22Rv1 (cell line): ENCODE results near the gene IDI2.

Experiments
- H3K27ac ChIP-seq: fragments of 450-650 bp; 2 replicates; pipeline ENCODE4 v1.5.1; 2017
- ZFX ChIP-seq: fragments of 450-650 bp; IDR thresholded peaks from 2 replicates; pipeline ENCODE4 v1.6.1; 2017; ENCODE audit warnings: antibody characterized with exemption, borderline replicate concordance
- TF ChIP-seq, protein P1 (sequence below): fragments of 450-650 bp; IDR thresholded peaks from 2 replicates; pipeline ENCODE4 v1.5.1; 2017; ENCODE audit warnings: mild to moderate bottlenecking

IDI2 gene

GRCh38 chr10:971150-971542 lies 54.5 kb downstream of the IDI2 start:
- TF ChIP-seq ZFX = no peak
- TF ChIP-seq, protein P1, sequence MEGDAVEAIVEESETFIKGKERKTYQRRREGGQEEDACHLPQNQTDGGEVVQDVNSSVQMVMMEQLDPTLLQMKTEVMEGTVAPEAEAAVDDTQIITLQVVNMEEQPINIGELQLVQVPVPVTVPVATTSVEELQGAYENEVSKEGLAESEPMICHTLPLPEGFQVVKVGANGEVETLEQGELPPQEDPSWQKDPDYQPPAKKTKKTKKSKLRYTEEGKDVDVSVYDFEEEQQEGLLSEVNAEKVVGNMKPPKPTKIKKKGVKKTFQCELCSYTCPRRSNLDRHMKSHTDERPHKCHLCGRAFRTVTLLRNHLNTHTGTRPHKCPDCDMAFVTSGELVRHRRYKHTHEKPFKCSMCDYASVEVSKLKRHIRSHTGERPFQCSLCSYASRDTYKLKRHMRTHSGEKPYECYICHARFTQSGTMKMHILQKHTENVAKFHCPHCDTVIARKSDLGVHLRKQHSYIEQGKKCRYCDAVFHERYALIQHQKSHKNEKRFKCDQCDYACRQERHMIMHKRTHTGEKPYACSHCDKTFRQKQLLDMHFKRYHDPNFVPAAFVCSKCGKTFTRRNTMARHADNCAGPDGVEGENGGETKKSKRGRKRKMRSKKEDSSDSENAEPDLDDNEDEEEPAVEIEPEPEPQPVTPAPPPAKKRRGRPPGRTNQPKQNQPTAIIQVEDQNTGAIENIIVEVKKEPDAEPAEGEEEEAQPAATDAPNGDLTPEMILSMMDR = no peak

DNA sequence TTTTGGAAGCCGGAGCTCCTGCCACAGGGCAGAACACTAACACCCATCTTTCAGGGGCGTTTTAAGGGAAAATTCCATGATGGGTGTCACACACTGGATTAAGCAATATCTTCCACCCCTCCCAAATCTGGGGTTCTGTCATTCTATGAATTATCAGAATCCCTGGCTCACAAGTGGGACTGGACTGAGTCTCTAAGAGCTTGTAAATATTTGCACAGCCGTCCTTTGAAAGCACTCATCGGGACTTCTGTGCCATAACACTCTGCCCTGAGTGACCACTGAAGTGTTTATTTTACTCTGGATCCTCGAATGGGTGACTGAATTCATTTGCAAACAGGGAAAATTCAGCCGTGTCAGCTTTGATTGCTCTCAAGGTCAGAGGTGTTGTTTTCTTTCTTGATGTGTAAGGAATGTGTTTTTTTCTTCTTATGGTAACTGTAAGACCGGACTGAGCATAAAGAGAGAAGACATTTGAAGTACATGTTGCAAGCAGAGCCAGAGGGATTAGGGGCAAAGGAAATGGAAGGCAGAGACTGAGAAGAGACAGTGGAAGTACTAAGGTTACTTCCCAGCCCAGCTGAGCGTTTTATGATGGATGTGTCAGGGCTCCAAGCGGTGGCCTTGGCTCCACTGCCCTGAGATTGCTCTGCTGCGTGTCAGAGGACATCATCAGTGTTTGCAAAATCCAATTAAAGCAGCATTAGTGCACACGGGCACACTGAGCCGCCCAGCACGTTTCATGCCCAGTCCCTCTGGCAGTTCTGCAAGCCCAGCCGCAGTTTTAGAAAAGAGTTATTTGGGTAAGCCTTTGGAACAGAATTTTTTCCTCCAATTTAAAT lies 55.1 kb downstream of the IDI2 start:
- H3K27ac ChIP-seq = no peak overlapping the region
- TF ChIP-seq, protein P1 = no peak
- no peak for TF ChIP-seq ZFX

More at GRCh38 chr10:971150-971542, 54.5 kb downstream of the IDI2 start:
- no peak overlapping the region for H3K27ac ChIP-seq

- H3K27ac ChIP-seq = no peak overlapping the region
- no peak for TF ChIP-seq ZFX
- TF ChIP-seq, protein P1 = no peak
These were observed 56.0 kb downstream of the IDI2 start for GRCh38 chr10:969473-970150.
